Transverse colon (tissue), 4 donors: ENCODE measurements around the gene TBC1D8.

Experiments used
- CTCF ChIP-seq, 5 experiments: fragments of 200-600 bp in 3 of 5; fragments of 450-650 bp in 2 of 5; sonication (generic) in 3 of 5; IDR thresholded peaks; 1 replicate in 2 of 5; 2 replicates in 3 of 5; pipeline ENCODE4 v1.5.1; 2016 to 2017; ENCODE audit warnings: antibody characterized with exemption in 5 of 5, inconsistent platforms in 3 of 5, mild to moderate bottlenecking in 2 of 5, moderate library complexity in 1 of 5
- EP300 ChIP-seq: sonication (generic); formaldehyde crosslinking; IDR thresholded peaks from one replicate; pipeline ENCODE4 v1.6.1; 2017; ENCODE audit warnings: antibody characterized with exemption, low read depth
- POLR2A ChIP-seq: fragments of 450-650 bp; IDR thresholded peaks from one replicate; pipeline ENCODE4 v1.6.1; 2016; ENCODE audit warnings: antibody characterized with exemption, mild to moderate bottlenecking, moderate library complexity
- POLR2AphosphoS5 ChIP-seq, 3 donors: sonication (generic); formaldehyde crosslinking; IDR thresholded peaks; one replicate each; pipeline ENCODE4 v1.6.1; 2016; ENCODE audit warnings: antibody characterized with exemption in 3 of 3

- TF ChIP-seq CTCF (IDR thresholded peaks at IDR 0.05) (no peak), EP300 (no peak), POLR2AphosphoS5 (IDR thresholded peaks at IDR 0.05) (no peak), POLR2A (no peak)
Measured at GRCh38 chr2:100987536-100987935, 163.6 kb downstream of the TBC1D8 start.
